Activated CD4-positive, alpha-beta T cell treated with anti-CD3 and anti-CD28 coated beads, Interleukin-2, amount 50 U/mL, for 4 hours (primary cell): ENCODE data around the gene SGMS1.
"Not testable (repeated sequence)": the region's sequence is repeated elsewhere in the genome, so short reads cannot be mapped to it uniquely, and the experiment has no call there.

Source experiments
- DNase-seq, 2 experiments: peaks; one replicate each; pipeline ENCODE4 v3.0.0-alpha.2; 2020

Gene SGMS1

GRCh38 chr10:50578949-50579348, 44.8 kb downstream of the SGMS1 start:
- DNase-seq: no peak

DNA sequence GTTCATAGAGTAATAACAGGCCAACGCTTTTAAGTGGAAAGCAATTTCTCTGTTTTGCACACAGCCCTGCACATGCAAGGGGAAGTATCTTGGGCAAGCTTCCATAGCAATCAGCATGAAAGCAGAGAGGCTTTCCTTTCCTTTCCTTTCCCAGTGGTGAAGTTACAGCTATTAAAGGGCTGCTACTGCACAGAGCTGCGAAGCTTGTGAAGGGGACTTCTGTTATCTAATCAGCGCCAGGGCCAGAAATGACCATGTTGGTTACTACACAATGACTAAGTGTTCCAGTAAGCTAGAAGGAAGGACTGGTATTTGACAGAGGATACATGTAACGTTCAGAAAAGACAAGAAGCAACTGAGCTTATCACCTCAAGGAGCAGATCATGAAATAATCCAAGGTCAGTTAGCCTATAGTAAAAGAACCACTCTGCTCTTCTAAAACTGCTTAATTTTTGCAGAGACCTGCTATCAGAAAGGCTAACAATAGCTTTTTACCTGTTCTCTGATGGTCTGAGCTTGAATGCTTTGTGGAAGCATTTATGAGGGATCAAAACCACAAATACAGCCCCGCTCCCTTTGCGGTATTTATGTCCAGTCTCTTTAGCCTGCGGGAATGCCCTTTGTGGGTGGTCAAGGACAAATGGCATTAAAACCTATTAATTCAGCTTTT, 45.9 kb downstream of the SGMS1 start:
- DNase-seq: no peak

GRCh38 chr10:50577010-50577409, 46.7 kb downstream of the SGMS1 start:
- DNase-seq: no peak

- no peak for DNase-seq
These were observed 47.4 kb downstream of the SGMS1 start for GRCh38 chr10:50576245-50576815.

DNA sequence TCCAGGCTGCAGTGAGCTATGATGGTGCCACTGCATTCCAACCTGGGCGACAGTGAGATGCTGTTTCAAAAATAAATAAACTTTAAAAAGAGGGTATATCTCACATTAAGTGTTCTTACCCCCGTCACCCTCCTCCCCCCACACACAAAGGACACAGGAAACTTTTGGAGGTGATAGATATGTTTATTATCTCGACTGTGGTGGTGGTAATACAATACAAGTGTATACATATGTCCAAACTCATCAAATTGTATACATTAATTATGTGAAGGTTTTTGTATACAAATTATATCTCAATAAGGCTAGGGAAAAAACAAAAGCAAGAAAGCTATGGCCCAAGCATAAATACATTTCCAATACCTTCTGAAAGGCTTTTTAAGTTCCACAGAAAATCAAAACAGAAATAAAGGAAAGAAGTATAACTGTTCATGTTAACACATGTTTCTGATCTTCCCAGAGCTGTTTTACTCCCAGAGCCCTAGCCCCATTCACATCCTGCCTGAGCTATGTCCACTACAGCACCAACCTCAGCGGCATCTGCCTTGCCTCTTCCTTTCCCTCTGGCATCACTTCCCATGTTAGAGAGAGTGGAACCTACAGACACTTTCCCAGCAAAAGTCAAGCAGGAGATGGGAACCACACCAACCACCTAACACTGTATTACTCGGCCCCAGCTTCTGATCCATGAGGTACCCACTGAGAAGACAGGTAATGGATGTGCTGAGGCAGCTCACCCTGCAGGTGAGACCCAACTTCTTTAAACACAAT, 48.1 kb downstream of the SGMS1 start:
- no peak for DNase-seq

- DNase-seq: no peak
These were observed 48.8 kb downstream of the SGMS1 start for GRCh38 chr10:50574931-50575330.

DNA sequence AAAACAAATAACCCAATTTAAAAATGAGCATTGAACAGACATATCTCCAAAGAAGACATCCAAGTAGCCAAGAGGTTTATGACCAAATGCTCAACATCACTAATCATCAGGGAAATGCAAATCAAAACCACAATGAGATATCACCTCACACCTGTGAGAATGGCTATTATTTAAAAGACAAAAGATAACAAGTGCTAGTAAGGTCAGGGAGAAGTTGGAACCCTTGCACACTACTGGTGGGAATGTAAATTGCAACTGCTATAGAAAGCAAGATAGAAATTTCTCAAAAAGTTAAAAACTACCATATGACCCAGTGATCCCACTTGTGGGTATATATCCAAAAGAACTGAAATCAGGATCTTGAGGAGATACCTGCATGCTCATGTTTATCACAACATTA, 49.5 kb downstream of the SGMS1 start:
- no peak for DNase-seq

DNA sequence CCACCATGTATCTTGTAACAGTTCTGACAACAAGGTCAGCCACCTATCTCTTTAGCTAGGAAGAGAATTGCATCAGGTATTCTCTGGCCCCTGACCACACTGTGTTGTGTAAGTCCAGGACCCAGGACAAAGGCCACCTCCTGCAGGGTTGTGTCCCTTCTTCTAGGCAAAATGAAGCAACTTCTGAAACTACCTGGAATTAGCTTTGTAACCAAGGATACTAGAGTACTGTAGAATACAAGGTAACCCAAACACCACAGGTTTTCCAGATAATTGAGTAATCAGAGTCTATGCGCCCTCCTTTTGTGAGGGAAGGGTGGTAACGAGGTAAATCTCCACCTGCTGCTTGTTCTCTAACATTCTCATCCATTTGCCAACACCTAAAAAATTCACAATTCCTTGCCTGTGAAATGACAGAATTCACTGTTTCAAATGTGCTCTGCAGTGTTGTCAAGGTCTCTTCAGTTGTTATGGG, 51.7 kb downstream of the SGMS1 start:
- no peak for DNase-seq

- not testable (repeated sequence) for DNase-seq
These were observed 55.0 kb downstream of the SGMS1 start for GRCh38 chr10:50568750-50569149.

- no peak for DNase-seq
These were observed 56.4 kb downstream of the SGMS1 start for GRCh38 chr10:50567384-50567783.

DNA sequence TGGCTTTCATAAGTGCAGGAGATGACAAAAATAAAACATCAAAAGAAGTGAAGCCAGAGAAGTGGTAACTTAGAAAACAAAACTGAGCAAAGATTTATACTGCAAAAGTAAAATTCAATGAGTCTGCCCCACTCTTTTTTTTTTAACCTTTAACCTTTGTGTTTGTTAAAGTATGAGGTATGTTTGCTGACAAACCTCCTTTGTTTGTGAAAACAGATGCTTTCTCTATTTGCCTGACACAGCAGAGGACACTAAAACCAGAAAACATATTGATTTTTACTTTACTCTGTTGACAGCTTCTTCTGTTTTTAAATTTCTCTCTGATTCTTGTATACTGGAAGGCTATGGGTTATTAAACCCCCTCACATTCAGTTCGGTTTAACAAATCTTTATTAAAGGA, 57.6 kb downstream of the SGMS1 start:
- no peak for DNase-seq

DNA sequence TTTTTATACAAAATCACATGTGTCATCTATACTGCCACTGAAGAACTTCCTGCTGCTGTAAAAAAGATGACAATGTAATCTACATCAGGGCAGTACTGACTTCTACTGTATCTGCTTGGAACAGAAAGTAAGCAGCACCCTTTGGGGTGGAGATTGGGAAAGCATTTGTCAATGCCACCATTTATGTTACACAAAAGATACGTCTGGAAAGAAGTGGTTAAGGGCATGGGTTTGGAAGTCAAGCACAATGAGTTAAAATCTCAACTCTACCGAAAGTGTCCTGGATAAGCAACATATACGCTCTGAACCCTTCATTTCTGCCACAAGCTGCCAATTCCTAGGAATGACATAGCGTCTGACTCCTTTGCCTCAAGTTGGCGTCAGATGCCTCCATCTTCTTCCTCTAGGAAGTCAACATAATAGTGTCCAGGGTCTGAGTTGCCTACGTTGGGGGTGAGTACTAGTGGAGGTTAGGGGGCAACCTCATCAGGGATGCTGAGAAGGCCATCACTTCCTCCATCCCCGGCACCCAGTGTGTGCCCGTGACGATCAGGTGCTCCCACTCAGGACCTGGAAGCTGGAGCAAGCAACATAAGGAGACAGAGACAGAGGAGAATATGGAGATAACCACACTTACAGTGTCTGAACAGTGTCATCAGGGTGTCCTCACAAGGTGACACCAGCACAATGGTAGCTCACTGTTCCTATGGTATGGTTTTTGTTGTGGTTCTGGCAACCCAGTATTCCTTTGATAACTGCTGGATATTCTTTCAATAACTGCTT, 58.3 kb downstream of the SGMS1 start:
- DNase-seq: no peak

- DNase-seq: no peak
These were observed 59.9 kb downstream of the SGMS1 start for GRCh38 chr10:50563906-50564305.

DNA sequence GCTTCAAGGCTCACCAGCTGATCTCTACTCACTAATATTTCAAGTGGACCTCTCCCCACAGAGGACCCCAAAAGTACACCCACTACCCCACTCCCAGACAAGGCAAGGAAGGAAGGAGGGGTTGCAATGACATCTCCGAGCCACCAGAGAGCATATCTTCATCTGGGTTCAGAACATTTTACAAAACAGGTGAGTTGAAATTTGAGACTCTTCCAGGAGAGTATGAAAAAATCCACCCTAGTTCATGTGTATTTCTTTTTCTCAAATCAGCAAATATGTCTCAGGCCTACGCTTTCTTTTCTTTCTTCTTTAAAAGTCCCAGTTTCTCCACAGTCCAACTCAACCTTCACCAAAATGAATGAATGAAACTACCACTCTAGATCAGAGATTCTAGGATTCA, 61.9 kb downstream of the SGMS1 start:
- no peak for DNase-seq

GRCh38 chr10:50561266-50561665, 62.5 kb downstream of the SGMS1 start:
- no peak for DNase-seq

- no peak for DNase-seq
These were observed 63.4 kb downstream of the SGMS1 start for GRCh38 chr10:50560370-50560769.

DNA sequence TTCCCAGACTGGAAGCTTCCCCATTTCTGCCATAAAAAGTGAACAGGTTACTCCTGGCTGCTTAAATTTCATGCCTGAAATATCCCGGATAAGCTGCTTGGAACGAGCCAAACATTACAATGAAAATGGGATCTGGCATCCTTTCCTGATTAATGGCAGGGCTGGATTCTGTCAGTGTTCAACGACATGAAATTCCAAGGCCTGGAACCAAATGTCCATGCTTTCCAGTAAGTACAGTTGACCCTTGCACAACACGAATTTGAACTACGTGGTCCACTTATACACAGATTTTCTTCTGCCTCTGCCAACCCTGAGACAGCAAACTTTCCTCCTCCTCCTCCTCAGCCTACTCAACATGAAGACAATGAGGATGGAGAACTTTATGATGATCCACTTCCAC, 65.4 kb downstream of the SGMS1 start:
- no peak for DNase-seq

GRCh38 chr10:50557130-50557682, 66.5 kb downstream of the SGMS1 start:
- DNase-seq: no peak

- DNase-seq: no peak
These were observed 67.3 kb downstream of the SGMS1 start for GRCh38 chr10:50556237-50557120.

DNA sequence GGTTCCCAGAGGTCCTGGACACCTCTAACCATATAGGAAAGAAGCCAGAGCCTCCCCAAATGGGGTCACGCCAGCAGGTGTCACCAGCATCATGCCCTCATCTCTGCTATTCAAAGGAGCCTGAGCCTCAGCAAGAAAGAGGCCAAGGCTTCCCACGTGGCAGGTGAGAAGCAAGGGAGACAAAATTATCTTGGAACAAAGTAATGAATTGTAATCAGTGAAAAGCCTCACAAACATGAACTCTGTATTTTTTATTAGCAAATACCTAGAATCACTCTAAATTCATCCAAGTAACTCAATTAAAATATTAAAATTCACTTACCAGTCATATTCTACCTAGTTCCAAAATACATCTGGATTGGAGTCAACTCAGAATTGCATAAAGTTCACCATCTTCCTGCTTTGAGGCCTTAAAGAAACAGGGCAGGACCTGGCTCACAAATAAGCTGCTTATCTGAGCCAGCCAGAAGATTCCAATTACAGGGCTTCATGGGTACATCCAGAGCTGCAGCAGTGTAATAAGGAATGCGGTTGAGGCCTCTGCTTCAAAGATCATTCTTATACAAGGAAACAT, 68.7 kb downstream of the SGMS1 start:
- no peak for DNase-seq

DNA sequence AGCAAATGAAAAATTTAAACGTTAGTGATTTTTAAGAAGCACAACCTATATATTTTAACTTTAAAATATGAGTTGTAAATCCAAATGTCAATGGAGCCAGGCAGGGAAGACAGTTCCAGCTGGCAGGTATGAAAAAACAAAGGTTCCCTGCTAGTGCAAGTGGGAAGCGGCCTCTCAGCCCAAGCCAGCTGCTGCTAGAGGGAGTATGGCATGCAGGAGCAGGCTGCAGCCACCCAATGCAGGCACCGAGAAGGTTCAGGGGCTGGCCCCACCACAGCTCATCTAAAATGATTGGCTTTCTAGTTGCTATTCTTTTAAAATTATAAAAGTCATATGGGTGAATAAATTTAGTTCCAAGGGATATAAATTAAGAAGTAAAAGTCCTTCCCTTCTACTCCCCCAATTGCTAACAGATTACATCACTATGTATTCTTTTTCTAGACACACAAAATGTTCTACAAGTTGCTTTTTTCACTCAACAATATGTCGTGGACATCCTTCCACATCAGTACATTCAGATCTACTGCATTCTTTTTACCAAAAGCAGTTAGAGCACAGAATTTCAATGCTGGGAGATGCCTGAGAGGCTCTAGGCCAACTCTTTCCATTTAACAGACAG, 69.3 kb downstream of the SGMS1 start:
- no peak for DNase-seq
